ENCODE measurements around the gene CRKL.

CRKL gene

GRCh38 chr22:21000987-21001600 lies 83.9 kb downstream of the CRKL start:
- POLR2A ChIA-PET = interaction anchor here (1.1 to 5.9 kb wide), 3 partner anchors 14 to 81 kb away, joined by 3 to 80 read pairs (median 4); partner anchors contain the start of genes LZTR1 and P2RX6
- 0 out of 2 replicates have a peak, but pooled peaks have one; percentile 53 for TF ChIP-seq GLI4 (tag by site-specific recombination; IDR thresholded peaks at IDR 0.05)
- 0 out of 2 replicates have a peak, but pooled peaks have one; percentile 16 for TF ChIP-seq ZBTB48 (tag by site-specific recombination; IDR thresholded peaks at IDR 0.05)
- 0 out of 2 replicates have a peak, but pooled peaks have one; percentile 24 for TF ChIP-seq ZNF701 (tag by site-specific recombination; IDR thresholded peaks at IDR 0.05)
- TF ChIP-seq ZNF692 (tag by site-specific recombination; IDR thresholded peaks at IDR 0.05) = peak; percentile 51; the same call in 1 of the 2 replicates
- TF ChIP-seq KLF9 (tag by site-specific recombination; IDR thresholded peaks at IDR 0.05; ENCODE audit: low read depth) = 0 out of 2 replicates have a peak, but pooled peaks have one; percentile 11
- TF ChIP-seq ZNF324 (tag by site-specific recombination; IDR thresholded peaks at IDR 0.05) = peak; percentile 7; the same call in 1 of the 2 replicates
- no peak for TF ChIP-seq AEBP2 (tag by site-specific recombination; IDR thresholded peaks at IDR 0.05; ENCODE audit: borderline replicate concordance)
- TF ChIP-seq HOXA7 (CRISPR knock-in tag; IDR thresholded peaks at IDR 0.05; ENCODE audit: borderline replicate concordance) = no peak
- 0 out of 2 replicates have a peak, but pooled peaks have one; percentile 45 for TF ChIP-seq ZNF624 (tag by site-specific recombination; IDR thresholded peaks at IDR 0.05)
- TF ChIP-seq ZNF610 (tag by site-specific recombination; IDR thresholded peaks at IDR 0.05; ENCODE audit: borderline replicate concordance) = no peak
- TF ChIP-seq HIC1 (tag by site-specific recombination; IDR thresholded peaks at IDR 0.05) = peak; percentile 46; the same call in 1 of the 2 replicates
- peak; percentile 58; the same call in 1 of the 2 replicates for TF ChIP-seq ZBTB20 (tag by site-specific recombination; IDR thresholded peaks at IDR 0.05)
- TF ChIP-seq ZNF23 (tag by site-specific recombination; IDR thresholded peaks at IDR 0.05; ENCODE audit: borderline replicate concordance) = peak; percentile 56; the same call in 1 of the 2 replicates
- no peak; the same call in 1 of the 2 replicates for TF ChIP-seq PRDM4 (tag by site-specific recombination; IDR thresholded peaks at IDR 0.05)
- TF ChIP-seq REPIN1 (tag by site-specific recombination; IDR thresholded peaks at IDR 0.05; ENCODE audit: low read depth) = peak; percentile 43; the same call in 1 of the 2 replicates
- no peak for TF ChIP-seq ZNF571 (tag by site-specific recombination; IDR thresholded peaks at IDR 0.05)
- peak; percentile 67 for TF ChIP-seq ZNF335 (tag by site-specific recombination; conservative IDR thresholded peaks at IDR 0.05)
- TF ChIP-seq ZNF423 (tag by site-specific recombination; IDR thresholded peaks at IDR 0.05) = 0 out of 2 replicates have a peak, but pooled peaks have one; percentile 20
- peak; percentile 36; the same call in 1 of the 2 replicates for TF ChIP-seq ZFP69B (tag by site-specific recombination; IDR thresholded peaks at IDR 0.05)
- 0 out of 2 replicates have a peak, but pooled peaks have one; percentile 33 for TF ChIP-seq KLF7 (tag by site-specific recombination; IDR thresholded peaks at IDR 0.05; ENCODE audit: borderline replicate concordance)
- no peak for TF ChIP-seq ZNF140 (tag by site-specific recombination; IDR thresholded peaks at IDR 0.05)
- peak; percentile 11; the same call in 1 of the 2 replicates for TF ChIP-seq BCL11A (tag by site-specific recombination; IDR thresholded peaks at IDR 0.05; ENCODE audit: low read depth)
- no peak; the same call in 1 of the 2 replicates for TF ChIP-seq ZNF777 (tag by site-specific recombination; IDR thresholded peaks at IDR 0.05; ENCODE audit: borderline replicate concordance)
- TF ChIP-seq ZNF202 (tag by site-specific recombination; IDR thresholded peaks at IDR 0.05; ENCODE audit: borderline replicate concordance) = no peak
- no peak for TF ChIP-seq ZNF398 (tag by site-specific recombination; IDR thresholded peaks at IDR 0.05)
- TF ChIP-seq ZNF585B (tag by site-specific recombination; IDR thresholded peaks at IDR 0.05) = 0 out of 2 replicates have a peak, but pooled peaks have one; percentile 24
- no peak for TF ChIP-seq YY1 (tag by site-specific recombination; IDR thresholded peaks at IDR 0.05)
- 0 out of 2 replicates have a peak, but pooled peaks have one; percentile 81 for TF ChIP-seq ZNF792 (tag by site-specific recombination; IDR thresholded peaks at IDR 0.05)

More at GRCh38 chr22:21000987-21001600, 83.9 kb downstream of the CRKL start:
- peaks cover 0 to 47% of the 10 kb centered on the region in 2 experiments; a peak in 1 of 3 replicates for H3K36me3 ChIP-seq (ENCODE audit: control insufficient read depth in 2 of 2, insufficient read depth in 1 of 2, low read length in 2 of 2)
- H3K27ac ChIP-seq (ENCODE audit: extremely low read depth, low read depth, low read length) = peak overlapping the region; percentile 65
- CTCF ChIA-PET = interaction anchor here (0.5 to 1.2 kb wide), 4 partner anchors 31 to 197 kb away, joined by 3 to 5 read pairs (median 3); no protein-coding TSS in a partner anchor
- H3K4me1 ChIP-seq (ENCODE audit: control insufficient read depth, insufficient read depth, low read length) = no peaks in the 10 kb centered on the region
- no peaks in the 10 kb centered on the region for H3K9me3 ChIP-seq (ENCODE audit: control insufficient read depth, insufficient read depth, low read depth, low read length)
- peak overlapping the region; percentile 83 for H3K4me3 ChIP-seq (ENCODE audit: low read depth, low read length)

Data from HEK293 (cell line).